H9 (cell line): ENCODE measurements around the gene MID1. TPM values are rescaled to one million over a fixed set of nuclear protein-coding genes. Genes with fewer than 3 reads are reported as not detected.

Experiments used
- DNase-seq: peaks from one replicate; pipeline ENCODE4 v3.0.0-alpha.2; 2017
- H2AFZ ChIP-seq: one replicate; pipeline ENCODE4 v1.6.1; 2013; ENCODE audit warnings: mild to moderate bottlenecking, low read length, control low read depth, moderate library complexity
- H2AK5ac ChIP-seq: 2 replicates; pipeline ENCODE4 v1.6.1; 2013; ENCODE audit warnings: low read length, control low read depth, mixed read lengths; ENCODE audit not compliant: insufficient read length
- H2BK120ac ChIP-seq: one replicate; pipeline ENCODE4 v1.6.1; 2013; ENCODE audit warnings: low read depth, mild to moderate bottlenecking, low read length, control low read depth, inconsistent platforms; ENCODE audit not compliant: poor library complexity, severe bottlenecking
- H2BK12ac ChIP-seq: 2 replicates; pipeline ENCODE4 v1.6.1; 2013; ENCODE audit warnings: low read length, control low read depth, mixed read lengths, low read depth; ENCODE audit not compliant: insufficient read length
- H2BK15ac ChIP-seq: 2 replicates; pipeline ENCODE4 v1.6.1; 2013; ENCODE audit warnings: low read depth, low read length, control low read depth
- H2BK20ac ChIP-seq: one replicate; pipeline ENCODE4 v1.6.1; 2013; ENCODE audit warnings: low read depth, mild to moderate bottlenecking, low read length, control low read depth, inconsistent platforms; ENCODE audit not compliant: poor library complexity, severe bottlenecking
- H2BK5ac ChIP-seq: 2 replicates; pipeline ENCODE4 v1.6.1; 2013; ENCODE audit warnings: low read length, control low read depth, mixed read lengths; ENCODE audit not compliant: insufficient read length
- H3K14ac ChIP-seq: 2 replicates; pipeline ENCODE4 v1.6.1; 2013; ENCODE audit warnings: low read length, control low read depth; ENCODE audit not compliant: insufficient read depth
- H3K18ac ChIP-seq: 2 replicates; pipeline ENCODE4 v1.6.1; 2013; ENCODE audit warnings: low read depth, mild to moderate bottlenecking, mixed read lengths, low read length, control low read depth; ENCODE audit not compliant: insufficient read length
- H3K23ac ChIP-seq: 2 replicates; pipeline ENCODE4 v1.6.1; 2013; ENCODE audit warnings: low read length, control low read depth, mixed read lengths, low read depth; ENCODE audit not compliant: insufficient read length
- H3K23me2 ChIP-seq: 2 replicates; pipeline ENCODE4 v1.6.1; 2013; ENCODE audit warnings: low read depth, mild to moderate bottlenecking, mixed read lengths, low read length, control low read depth; ENCODE audit not compliant: insufficient read length, poor library complexity, severe bottlenecking
- H3K27ac ChIP-seq: 2 replicates; pipeline ENCODE4 v1.5.1; 2013; ENCODE audit warnings: low read length, control low read depth, mixed read lengths, low read depth; ENCODE audit not compliant: insufficient read length
- H3K27me3 ChIP-seq: 2 replicates; pipeline ENCODE4 v1.6.1; 2013; ENCODE audit warnings: low read length, control low read depth, inconsistent platforms; ENCODE audit not compliant: insufficient read depth
- H3K4ac ChIP-seq: 2 replicates; pipeline ENCODE4 v1.6.1; 2013; ENCODE audit warnings: low read depth, mild to moderate bottlenecking, control low read depth, inconsistent platforms, low read length, moderate library complexity
- H3K4me1 ChIP-seq: 2 replicates; pipeline ENCODE4 v1.6.1; 2013; ENCODE audit warnings: low read length, control low read depth, inconsistent platforms; ENCODE audit not compliant: insufficient read depth
- H3K4me2 ChIP-seq: 2 replicates; pipeline ENCODE4 v1.6.1; 2013; ENCODE audit warnings: low read length, control low read depth, mixed read lengths; ENCODE audit not compliant: insufficient read length, insufficient read depth
- H3K56ac ChIP-seq: 2 replicates; pipeline ENCODE4 v1.6.1; 2013; ENCODE audit warnings: low read depth, mild to moderate bottlenecking, mixed read lengths, low read length, control low read depth; ENCODE audit not compliant: insufficient read length
- H3K79me1 ChIP-seq: 2 replicates; pipeline ENCODE4 v1.6.1; 2013; ENCODE audit warnings: low read depth, mild to moderate bottlenecking, moderate library complexity, low read length, control low read depth, inconsistent platforms; ENCODE audit not compliant: insufficient read depth, poor library complexity, severe bottlenecking
- H3K79me2 ChIP-seq: 2 replicates; pipeline ENCODE4 v1.6.1; 2013; ENCODE audit warnings: low read length, control low read depth, inconsistent platforms; ENCODE audit not compliant: insufficient read depth
- H3K9ac ChIP-seq: 2 replicates; pipeline ENCODE4 v1.6.1; 2013; ENCODE audit warnings: low read length, control low read depth, mixed read lengths; ENCODE audit not compliant: insufficient read length; ENCODE audit errors: extremely low read depth
- H3K9me3 ChIP-seq: one replicate; pipeline ENCODE4 v1.6.1; 2013; ENCODE audit warnings: low read depth, low read length, inconsistent platforms; ENCODE audit not compliant: control insufficient read depth
- H3T11ph ChIP-seq: one replicate; pipeline ENCODE4 v1.6.1; 2013; ENCODE audit warnings: mild to moderate bottlenecking, low read length, control low read depth, inconsistent platforms
- H4K20me1 ChIP-seq: one replicate; pipeline ENCODE4 v1.6.1; 2013; ENCODE audit not compliant: control insufficient read depth, insufficient read length, insufficient read depth
- H4K5ac ChIP-seq: 2 replicates; pipeline ENCODE4 v1.6.1; 2013; ENCODE audit warnings: low read depth, mild to moderate bottlenecking, mixed read lengths, low read length, control low read depth; ENCODE audit not compliant: insufficient read length
- H4K8ac ChIP-seq: replicated peaks from 2 replicates; pipeline ENCODE4 v1.6.1; 2013; ENCODE audit warnings: low read length, control low read depth, mixed read lengths, low read depth; ENCODE audit not compliant: insufficient read length
- H4K91ac ChIP-seq: 2 replicates; pipeline ENCODE4 v1.6.1; 2013; ENCODE audit warnings: low read depth, mild to moderate bottlenecking, moderate library complexity, mixed read lengths, low read length, control low read depth; ENCODE audit not compliant: insufficient read length
- H3K27ac Mint-ChIP-seq, 3 experiments: 2 replicates in 2 of 3; 3 replicates in 1 of 3; pipeline ENCODE4 v1.8.0; 2020 to 2021; ENCODE audit warnings: mixed read lengths in 3 of 3, mild to moderate bottlenecking in 1 of 3, moderate library complexity in 1 of 3
- H3K27me3 Mint-ChIP-seq: 2 replicates; pipeline ENCODE4 v1.8.0; 2021; ENCODE audit warnings: low read depth, mild to moderate bottlenecking, moderate library complexity, mixed read lengths
- H3K36me3 Mint-ChIP-seq, 3 experiments: 2 replicates in 2 of 3; 3 replicates in 1 of 3; pipeline ENCODE4 v1.8.0; 2020 to 2021; ENCODE audit warnings: low read depth in 3 of 3, mixed read lengths in 3 of 3; ENCODE audit not compliant: insufficient read depth in 1 of 3
- H3K4me1 Mint-ChIP-seq, 2 experiments: 2 replicates each; pipeline ENCODE4 v1.8.0; 2020; ENCODE audit warnings: mixed read lengths in 2 of 2
- H3K4me3 Mint-ChIP-seq, 2 experiments: 2 replicates in 1 of 2; 3 replicates in 1 of 2; pipeline ENCODE4 v1.8.0; 2020 to 2021; ENCODE audit warnings: mild to moderate bottlenecking in 2 of 2, mixed read lengths in 2 of 2, moderate library complexity in 1 of 2
- H3K9me3 Mint-ChIP-seq, 2 experiments: 2 replicates in 1 of 2; 3 replicates in 1 of 2; pipeline ENCODE4 v1.8.0; 2020; ENCODE audit warnings: mild to moderate bottlenecking in 2 of 2, mixed read lengths in 2 of 2, moderate library complexity in 1 of 2
- WGBS: extraction: QIAGEN DNeasy Blood & Tissue Kit; methylation state at CpG from one replicate; pipeline ENCODE4 v1.1.7; 2013; ENCODE audit warnings: missing lambda C conversion rate, low lambda C conversion rate, mixed read lengths; ENCODE audit not compliant: insufficient read length; ENCODE audit errors: extremely low coverage; 5-methylcytosine and 5-hydroxymethylcytosine counted together
- total RNA-seq: library from RNA; stranded (reverse); gene quantifications from 2 replicates; pipeline ENCODE4 v1.2.1, GENCODE V29; 2021
- TF ChIP-seq, protein P1 (sequence below): fragments of 200-600 bp; sonication (generic); conservative IDR thresholded peaks from 3 replicates; pipeline ENCODE4 v1.8.0; 2021; ENCODE audit warnings: antibody characterized with exemption, mild to moderate bottlenecking

Gene MID1
- total RNA-seq, 1 experiment from 2014 or later = 32.9 TPM

DNA sequence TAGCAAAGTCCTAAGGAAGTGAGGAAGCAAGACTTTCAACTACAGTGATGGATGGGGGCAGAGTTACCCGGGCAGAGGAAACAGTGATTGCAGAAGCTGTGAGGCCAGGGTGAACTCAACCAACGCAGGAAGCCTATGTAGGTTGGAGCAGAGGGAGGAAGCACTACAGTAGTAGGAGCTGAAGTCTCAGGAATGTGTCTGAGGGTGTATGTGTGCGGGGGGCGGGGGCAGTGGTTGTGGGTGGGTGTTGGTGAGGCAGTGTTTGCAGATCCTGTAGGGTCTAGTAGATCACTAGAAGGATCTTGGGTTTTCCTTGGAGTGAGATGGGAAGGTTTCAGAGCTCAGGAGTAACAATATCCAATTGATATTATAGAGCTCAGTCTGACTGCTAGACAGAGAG, 9.9 kb upstream of the MID1 start:
- H3K18ac ChIP-seq = no peak overlapping the region
- H3K56ac ChIP-seq = no peak overlapping the region
- H3K4ac ChIP-seq = no peak overlapping the region
- no peaks in the 10 kb centered on the region for H3K79me1 ChIP-seq
- H2BK120ac ChIP-seq = no peak overlapping the region
- no peaks in the 10 kb centered on the region for H3K9me3 ChIP-seq
- H3K27me3 Mint-ChIP-seq = no peaks in the 10 kb centered on the region; the same call in 1 of the 2 replicates
- no peaks in the 10 kb centered on the region for H3K79me2 ChIP-seq
- no peaks in the 10 kb centered on the region for H3K27me3 ChIP-seq
- H2AFZ ChIP-seq = no peak overlapping the region
- H2BK15ac ChIP-seq = no peak overlapping the region
- H3T11ph ChIP-seq = no peak overlapping the region
- H2BK12ac ChIP-seq = no peak overlapping the region
- H4K91ac ChIP-seq = no peak overlapping the region
- no peak overlapping the region for H3K4me2 ChIP-seq
- H3K4me1 ChIP-seq = peaks cover 5% of the 10 kb centered on the region; the same call in 1 of the 2 replicates
- H3K23ac ChIP-seq = no peak overlapping the region
- H3K36me3 Mint-ChIP-seq = peaks cover 3 to 6% (median 3%) of the 10 kb centered on the region in 3 experiments; a peak in 2 of 7 replicates
- H3K4me1 Mint-ChIP-seq = peaks cover 15 to 19% of the 10 kb centered on the region in 2 experiments
- no peak overlapping the region for H3K14ac ChIP-seq
- no peak overlapping the region for H3K27ac ChIP-seq
- no peak overlapping the region for H3K4me3 Mint-ChIP-seq
- H2BK20ac ChIP-seq = no peak overlapping the region
- H3K27ac Mint-ChIP-seq = no peak overlapping the region
- H4K8ac ChIP-seq = no peak overlapping the region
- H4K5ac ChIP-seq = no peak overlapping the region
- no peaks in the 10 kb centered on the region for H3K23me2 ChIP-seq
- WGBS = no CpG with 5 or more reads among the region's 4 CpGs
- H3K9ac ChIP-seq = no peak overlapping the region
- H4K20me1 ChIP-seq = no peaks in the 10 kb centered on the region
- no peak overlapping the region for H2AK5ac ChIP-seq
- DNase-seq = no peak
- H2BK5ac ChIP-seq = no peak overlapping the region
- H3K9me3 Mint-ChIP-seq = peaks cover 36 to 42% of the 10 kb centered on the region in 2 experiments
- TF ChIP-seq, protein P1, sequence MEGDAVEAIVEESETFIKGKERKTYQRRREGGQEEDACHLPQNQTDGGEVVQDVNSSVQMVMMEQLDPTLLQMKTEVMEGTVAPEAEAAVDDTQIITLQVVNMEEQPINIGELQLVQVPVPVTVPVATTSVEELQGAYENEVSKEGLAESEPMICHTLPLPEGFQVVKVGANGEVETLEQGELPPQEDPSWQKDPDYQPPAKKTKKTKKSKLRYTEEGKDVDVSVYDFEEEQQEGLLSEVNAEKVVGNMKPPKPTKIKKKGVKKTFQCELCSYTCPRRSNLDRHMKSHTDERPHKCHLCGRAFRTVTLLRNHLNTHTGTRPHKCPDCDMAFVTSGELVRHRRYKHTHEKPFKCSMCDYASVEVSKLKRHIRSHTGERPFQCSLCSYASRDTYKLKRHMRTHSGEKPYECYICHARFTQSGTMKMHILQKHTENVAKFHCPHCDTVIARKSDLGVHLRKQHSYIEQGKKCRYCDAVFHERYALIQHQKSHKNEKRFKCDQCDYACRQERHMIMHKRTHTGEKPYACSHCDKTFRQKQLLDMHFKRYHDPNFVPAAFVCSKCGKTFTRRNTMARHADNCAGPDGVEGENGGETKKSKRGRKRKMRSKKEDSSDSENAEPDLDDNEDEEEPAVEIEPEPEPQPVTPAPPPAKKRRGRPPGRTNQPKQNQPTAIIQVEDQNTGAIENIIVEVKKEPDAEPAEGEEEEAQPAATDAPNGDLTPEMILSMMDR = no peak
